A673 (cell line): Measurements from ENCODE around the gene VWF.

Experiments used
- CTCF ChIP-seq: fragments of 300-800, 200-600 bp; sonication (generic); conservative IDR thresholded peaks from 2 replicates; pipeline ENCODE4 v1.5.1; 2017; ENCODE audit warnings: low read depth, mild to moderate bottlenecking, antibody characterized with exemption, low read length, moderate library complexity, mixed read lengths
- EZH2 ChIP-seq: fragments of 200-600 bp; sonication (generic); IDR thresholded peaks from 2 replicates; pipeline ENCODE4 v1.6.1; 2017; ENCODE audit warnings: borderline replicate concordance, low read depth, mild to moderate bottlenecking, mixed read lengths, antibody characterized with exemption, low read length; ENCODE audit not compliant: poor library complexity, severe bottlenecking

GRCh38 chr12:5941907-5942306, 182.6 kb downstream of the VWF start:
- TF ChIP-seq EZH2 (no peak), CTCF (no peak)
